Uterus (tissue), 2 donors: ENCODE results near the gene LRP1B.

Experiments used
- POLR2A ChIP-seq, 2 donors: fragments of 450-650 bp; IDR thresholded peaks; one replicate each; pipeline ENCODE4 v1.6.1; 2016; ENCODE audit warnings: antibody characterized with exemption in 2 of 2, mild to moderate bottlenecking in 1 of 2, moderate library complexity in 1 of 2
- TF ChIP-seq, protein P1 (sequence below), 4 experiments: fragments of 200-600 bp in 2 of 4; fragments of 450-650 bp in 2 of 4; sonication (generic) in 2 of 4; IDR thresholded peaks; one replicate each; pipeline ENCODE4 v1.5.1; 2016 to 2019; ENCODE audit warnings: antibody characterized with exemption in 4 of 4, mild to moderate bottlenecking in 2 of 4, moderate library complexity in 1 of 4

DNA sequence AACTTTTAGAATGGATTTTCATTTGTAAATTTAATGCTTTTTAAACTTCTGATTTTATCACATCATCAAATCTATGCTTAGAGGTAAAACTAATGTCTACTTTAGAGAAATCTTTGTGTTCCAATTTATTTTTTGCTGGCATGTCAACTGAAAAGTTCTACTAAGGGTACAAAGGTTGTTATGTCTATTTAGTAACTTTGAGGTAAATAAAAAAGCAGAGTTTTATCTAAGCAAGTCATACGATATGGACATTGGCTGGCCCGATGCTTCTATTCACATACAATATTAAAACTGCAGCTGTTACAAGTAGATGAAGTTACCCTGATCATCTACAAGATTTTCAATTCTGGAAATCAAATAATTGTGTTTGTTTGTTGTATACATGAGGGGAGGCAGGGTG lies 1575.1 kb downstream of the LRP1B start:
- TF ChIP-seq, protein P1, sequence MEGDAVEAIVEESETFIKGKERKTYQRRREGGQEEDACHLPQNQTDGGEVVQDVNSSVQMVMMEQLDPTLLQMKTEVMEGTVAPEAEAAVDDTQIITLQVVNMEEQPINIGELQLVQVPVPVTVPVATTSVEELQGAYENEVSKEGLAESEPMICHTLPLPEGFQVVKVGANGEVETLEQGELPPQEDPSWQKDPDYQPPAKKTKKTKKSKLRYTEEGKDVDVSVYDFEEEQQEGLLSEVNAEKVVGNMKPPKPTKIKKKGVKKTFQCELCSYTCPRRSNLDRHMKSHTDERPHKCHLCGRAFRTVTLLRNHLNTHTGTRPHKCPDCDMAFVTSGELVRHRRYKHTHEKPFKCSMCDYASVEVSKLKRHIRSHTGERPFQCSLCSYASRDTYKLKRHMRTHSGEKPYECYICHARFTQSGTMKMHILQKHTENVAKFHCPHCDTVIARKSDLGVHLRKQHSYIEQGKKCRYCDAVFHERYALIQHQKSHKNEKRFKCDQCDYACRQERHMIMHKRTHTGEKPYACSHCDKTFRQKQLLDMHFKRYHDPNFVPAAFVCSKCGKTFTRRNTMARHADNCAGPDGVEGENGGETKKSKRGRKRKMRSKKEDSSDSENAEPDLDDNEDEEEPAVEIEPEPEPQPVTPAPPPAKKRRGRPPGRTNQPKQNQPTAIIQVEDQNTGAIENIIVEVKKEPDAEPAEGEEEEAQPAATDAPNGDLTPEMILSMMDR (IDR thresholded peaks at IDR 0.05), result no peak
- TF ChIP-seq POLR2A (IDR thresholded peaks at IDR 0.05), result no peak
